ENCODE results near the gene PPFIA1. TPM values are rescaled to one million over a fixed set of nuclear protein-coding genes. Genes with fewer than 3 reads are reported as not detected.

Gene PPFIA1
- polyA plus RNA-seq, 2 of the 4 experiments (the other 2 are of a cell fraction), result 23.3 to 45.6 TPM

DNA sequence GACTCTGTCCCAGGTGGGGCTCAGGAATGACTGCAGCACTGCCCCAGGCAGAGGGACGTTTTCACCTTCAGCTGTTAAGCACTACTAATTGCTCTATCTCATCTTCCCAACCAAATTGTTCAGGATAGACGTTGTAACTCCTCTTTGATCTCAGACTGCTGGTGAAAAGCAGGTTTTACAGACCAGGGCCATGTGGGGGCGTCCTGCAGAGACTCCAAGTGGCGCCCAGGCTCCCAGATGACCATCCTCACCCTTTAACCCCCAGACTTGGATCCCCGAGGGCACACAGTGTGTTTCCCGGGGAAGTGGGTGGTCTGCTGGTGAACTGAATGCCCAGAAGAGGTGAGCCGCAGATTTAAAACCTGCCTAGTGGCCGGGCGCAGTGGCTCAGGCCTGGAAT, 43.5 kb upstream of the PPFIA1 start:
- Histone ChIP-seq H3K9me3 (no peaks in the 10 kb centered on the region), H3K4me3 (no peak overlapping the region), H3K4me1 (0 out of 3 replicates have a peak, but pooled peaks cover 6% of the 10 kb centered on the region), H3K4me2 (no peak overlapping the region), H3K27ac (peak overlapping the region in 1 of 2 experiments; percentile 42; a peak in 1 of 6 replicates)
- DNase-seq (ENCODE audit: low read depth in 1 of 2, low spot score in 1 of 2), result no peak
- ATAC-seq, result peak; percentile 43 to 54; a peak in 3 of 6 replicates
- FAIRE-seq, result no peak
- ChIA-PET POLR2A (no interaction called here), CTCF (interaction anchor here (2.3 kb wide), 1 partner anchor 11 kb away, joined by 6 read pairs; no protein-coding TSS in a partner anchor)
- TF ChIP-seq HMGXB4 (CRISPR knock-in tag; IDR thresholded peaks at IDR 0.05; ENCODE audit: borderline replicate concordance), result no peak
- TF ChIP-seq, protein P1, sequence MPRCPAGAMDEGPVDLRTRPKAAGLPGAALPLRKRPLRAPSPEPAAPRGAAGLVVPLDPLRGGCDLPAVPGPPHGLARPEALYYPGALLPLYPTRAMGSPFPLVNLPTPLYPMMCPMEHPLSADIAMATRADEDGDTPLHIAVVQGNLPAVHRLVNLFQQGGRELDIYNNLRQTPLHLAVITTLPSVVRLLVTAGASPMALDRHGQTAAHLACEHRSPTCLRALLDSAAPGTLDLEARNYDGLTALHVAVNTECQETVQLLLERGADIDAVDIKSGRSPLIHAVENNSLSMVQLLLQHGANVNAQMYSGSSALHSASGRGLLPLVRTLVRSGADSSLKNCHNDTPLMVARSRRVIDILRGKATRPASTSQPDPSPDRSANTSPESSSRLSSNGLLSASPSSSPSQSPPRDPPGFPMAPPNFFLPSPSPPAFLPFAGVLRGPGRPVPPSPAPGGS (IDR thresholded peaks at IDR 0.05), result no peak
- TF ChIP-seq RAD21 (conservative IDR thresholded peaks at IDR 0.05 in 1 of 2, IDR thresholded peaks at IDR 0.05 in 1 of 2), result 0 out of 5 replicates have a peak, but pooled peaks of 1 of the 2 experiments have one; percentile 11
- TF ChIP-seq, protein P2, sequence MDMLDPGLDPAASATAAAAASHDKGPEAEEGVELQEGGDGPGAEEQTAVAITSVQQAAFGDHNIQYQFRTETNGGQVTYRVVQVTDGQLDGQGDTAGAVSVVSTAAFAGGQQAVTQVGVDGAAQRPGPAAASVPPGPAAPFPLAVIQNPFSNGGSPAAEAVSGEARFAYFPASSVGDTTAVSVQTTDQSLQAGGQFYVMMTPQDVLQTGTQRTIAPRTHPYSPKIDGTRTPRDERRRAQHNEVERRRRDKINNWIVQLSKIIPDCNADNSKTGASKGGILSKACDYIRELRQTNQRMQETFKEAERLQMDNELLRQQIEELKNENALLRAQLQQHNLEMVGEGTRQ (IDR thresholded peaks at IDR 0.05), result no peak
- no peak for TF ChIP-seq MAFK (IDR thresholded peaks at IDR 0.05; ENCODE audit: partially characterized antibody)
- TF ChIP-seq E2F6 (IDR thresholded peaks at IDR 0.05; ENCODE audit: borderline replicate concordance, low read depth), result no peak
- TF ChIP-seq FOSB (CRISPR knock-in tag; IDR thresholded peaks at IDR 0.05), result no peak
- TF ChIP-seq ZNF302 (CRISPR knock-in tag; IDR thresholded peaks at IDR 0.05), result no peak
- WGBS (ENCODE audit: missing lambda C conversion rate), result 64% methylated on average over 7 of the region's 9 CpGs

DNA sequence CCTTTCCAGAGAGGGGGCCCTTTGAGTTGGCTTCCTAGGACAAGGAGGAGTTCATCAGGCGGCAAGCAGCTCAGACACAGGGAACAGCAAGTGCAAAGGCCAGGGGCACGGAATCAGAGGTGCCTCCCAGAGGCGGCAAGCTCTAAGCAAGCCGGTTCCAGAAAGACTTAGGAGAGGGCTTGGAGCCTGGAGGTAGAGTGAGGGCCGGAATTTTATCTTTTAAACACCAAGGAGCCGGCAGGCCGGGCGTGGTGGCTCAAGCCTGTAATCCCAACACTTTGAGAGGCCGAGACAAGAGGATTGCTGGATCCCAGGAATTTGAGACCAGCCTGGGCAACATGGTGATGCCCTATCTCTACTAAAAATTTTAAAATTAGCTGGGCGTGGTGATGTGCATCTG, 40.8 kb upstream of the PPFIA1 start:
- Histone ChIP-seq H3K9me3 (no peaks in the 10 kb centered on the region), H3K4me2 (no peak overlapping the region), H3K4me3 (no peak overlapping the region), H3K4me1 (peaks cover 23% of the 10 kb centered on the region), H3K27ac (peak overlapping the region in 1 of 2 experiments; percentile 29; a peak in 1 of 6 replicates)
- FAIRE-seq (no peak), DNase-seq (ENCODE audit: low read depth in 1 of 2, low spot score in 1 of 2) (no peak), ATAC-seq (no peak)
- ChIA-PET POLR2A (no interaction called here), CTCF (interaction anchor here (0.5 to 0.9 kb wide), 2 partner anchors 33 to 375 kb away, joined by 3 to 5 read pairs; no protein-coding TSS in a partner anchor)
- TF ChIP-seq RCOR1 (IDR thresholded peaks at IDR 0.05; ENCODE audit: low read depth, low read length), result no peak
- TF ChIP-seq, protein P2 (IDR thresholded peaks at IDR 0.05), result no peak
- TF ChIP-seq EHMT2 (IDR thresholded peaks at IDR 0.05; ENCODE audit: low read depth), result no peak
- TF ChIP-seq EP300 (IDR thresholded peaks at IDR 0.05), result no peak
- TF ChIP-seq, protein P3, sequence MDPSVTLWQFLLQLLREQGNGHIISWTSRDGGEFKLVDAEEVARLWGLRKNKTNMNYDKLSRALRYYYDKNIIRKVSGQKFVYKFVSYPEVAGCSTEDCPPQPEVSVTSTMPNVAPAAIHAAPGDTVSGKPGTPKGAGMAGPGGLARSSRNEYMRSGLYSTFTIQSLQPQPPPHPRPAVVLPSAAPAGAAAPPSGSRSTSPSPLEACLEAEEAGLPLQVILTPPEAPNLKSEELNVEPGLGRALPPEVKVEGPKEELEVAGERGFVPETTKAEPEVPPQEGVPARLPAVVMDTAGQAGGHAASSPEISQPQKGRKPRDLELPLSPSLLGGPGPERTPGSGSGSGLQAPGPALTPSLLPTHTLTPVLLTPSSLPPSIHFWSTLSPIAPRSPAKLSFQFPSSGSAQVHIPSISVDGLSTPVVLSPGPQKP (IDR thresholded peaks at IDR 0.05; ENCODE audit: low read depth, low read length), result no peak
- TF ChIP-seq PHF8 (IDR thresholded peaks at IDR 0.05; ENCODE audit: borderline replicate concordance, low read depth), result no peak
- TF ChIP-seq, protein P1 (IDR thresholded peaks at IDR 0.05), result no peak
- no peak for TF ChIP-seq HDAC2 (IDR thresholded peaks at IDR 0.05)
- TF ChIP-seq RNF2 (IDR thresholded peaks at IDR 0.05; ENCODE audit: borderline replicate concordance, low read depth), result no peak
- TF ChIP-seq, protein P4, sequence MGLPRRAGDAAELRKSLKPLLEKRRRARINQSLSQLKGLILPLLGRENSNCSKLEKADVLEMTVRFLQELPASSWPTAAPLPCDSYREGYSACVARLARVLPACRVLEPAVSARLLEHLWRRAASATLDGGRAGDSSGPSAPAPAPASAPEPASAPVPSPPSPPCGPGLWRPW (IDR thresholded peaks at IDR 0.05), result no peak
- WGBS (ENCODE audit: missing lambda C conversion rate), result 82% methylated on average over 10 of the region's 10 CpGs
